Measurements from ENCODE around the gene MMP23B.
A peak's percentile ranks its signal among the peaks of the same experiment; 100 is the strongest.
"Not testable (repeated sequence)": the region's sequence is repeated elsewhere in the genome, so short reads cannot be mapped to it uniquely, and the experiment has no call there.

MMP23B gene

DNA sequence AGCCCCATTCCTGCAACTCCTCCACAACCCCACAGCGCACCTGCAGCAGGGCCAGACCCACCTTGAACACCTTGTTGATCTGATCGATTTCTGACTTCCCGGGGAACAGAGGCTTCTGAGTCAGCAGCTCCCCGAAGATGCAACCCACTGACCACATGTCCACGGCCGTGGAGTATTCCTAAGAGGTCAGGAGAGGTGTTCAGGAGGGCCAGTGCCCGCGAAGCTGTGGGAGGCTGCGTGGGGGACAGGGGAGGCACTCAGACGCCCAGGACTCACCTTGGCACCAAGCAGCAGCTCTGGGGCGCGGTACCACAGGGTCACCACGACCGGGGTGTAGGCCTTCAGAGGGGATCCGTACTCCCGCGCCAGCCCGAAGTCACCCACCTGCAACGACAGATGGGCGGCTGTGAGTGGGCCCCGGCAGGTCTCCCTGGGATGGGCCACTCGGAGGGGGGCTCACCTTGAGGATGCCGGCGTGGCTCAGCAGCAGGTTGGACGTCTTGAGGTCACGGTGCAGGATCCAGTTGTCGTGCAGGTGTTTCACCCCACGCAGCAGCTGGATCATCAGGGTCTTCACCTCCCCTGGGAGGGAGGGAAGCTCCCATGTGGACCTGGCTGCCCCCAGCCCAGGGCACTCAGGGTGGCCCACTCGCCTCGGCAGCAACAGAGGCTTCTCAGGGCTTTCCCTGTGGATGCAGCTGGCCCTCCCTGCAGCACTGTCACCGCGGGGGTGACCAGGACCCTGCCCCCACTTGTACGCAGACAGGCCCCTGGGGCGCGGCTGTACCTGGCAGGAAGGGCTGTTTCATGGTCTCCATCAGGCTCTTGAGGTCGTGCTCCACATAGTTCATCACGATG is 4.9 kb downstream of the MMP23B start:
- DNase-seq: not testable (repeated sequence)

DNA sequence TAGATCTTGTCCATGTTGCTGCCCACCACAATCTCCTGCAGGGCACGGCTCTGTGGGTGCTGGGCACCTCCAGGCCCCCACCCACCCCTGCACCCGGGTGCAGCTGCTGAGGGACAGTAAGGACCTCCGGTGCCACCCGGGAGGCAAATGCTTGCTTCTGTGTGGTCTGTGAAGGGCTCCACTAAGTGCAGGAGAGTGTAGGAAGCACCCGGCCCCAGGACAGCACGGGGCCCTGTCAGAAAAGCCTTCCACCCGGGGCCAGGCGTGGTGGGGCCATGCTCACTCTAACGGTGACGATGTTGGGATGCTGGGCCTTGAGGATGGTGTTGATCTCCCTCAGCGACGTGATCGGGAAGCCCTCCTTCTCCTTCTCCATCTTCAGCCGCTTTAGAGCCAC is 5.5 kb downstream of the MMP23B start:
- not testable (repeated sequence) for DNase-seq

DNA sequence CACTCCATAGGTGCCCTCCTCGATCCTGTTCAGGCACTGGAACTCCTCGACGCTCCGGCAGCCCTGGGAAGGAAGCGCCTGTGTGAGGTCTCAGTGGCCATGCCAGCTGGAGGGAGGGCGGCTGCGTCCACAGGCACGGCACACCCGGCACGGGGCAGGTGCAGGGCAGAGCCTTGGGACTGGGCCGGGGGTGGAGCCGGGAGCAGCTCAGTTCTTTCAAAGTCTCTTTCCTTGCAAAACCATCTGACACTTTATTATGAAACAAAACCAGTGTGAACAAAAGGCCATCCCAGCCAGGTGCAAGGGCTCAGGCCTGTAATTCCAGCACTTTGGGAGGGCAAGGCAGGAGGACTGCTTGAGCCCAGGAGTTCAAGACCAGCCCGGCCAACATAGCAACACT is 6.6 kb downstream of the MMP23B start:
- DNase-seq: not testable (repeated sequence)

DNA sequence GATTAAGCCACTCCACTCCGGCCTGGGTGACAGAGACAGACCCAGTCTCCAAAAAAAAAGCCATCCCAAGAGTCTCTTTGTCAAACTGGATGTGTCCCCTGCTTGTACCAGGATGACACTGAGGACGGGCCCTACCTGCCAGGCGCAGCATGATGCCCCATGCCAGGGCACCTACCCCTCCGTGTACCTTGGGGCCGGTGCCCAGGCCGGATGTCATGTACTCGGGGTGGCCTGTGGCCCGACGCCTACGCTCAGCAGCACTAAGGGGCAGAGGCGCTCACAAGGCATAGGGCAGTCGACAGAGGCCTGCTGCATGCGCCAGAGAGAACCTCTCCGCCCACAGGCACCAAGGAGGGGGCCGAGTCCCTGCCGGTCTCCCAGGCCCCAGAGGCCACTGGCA is 7.4 kb downstream of the MMP23B start:
- DNase-seq: not testable (repeated sequence)

DNA sequence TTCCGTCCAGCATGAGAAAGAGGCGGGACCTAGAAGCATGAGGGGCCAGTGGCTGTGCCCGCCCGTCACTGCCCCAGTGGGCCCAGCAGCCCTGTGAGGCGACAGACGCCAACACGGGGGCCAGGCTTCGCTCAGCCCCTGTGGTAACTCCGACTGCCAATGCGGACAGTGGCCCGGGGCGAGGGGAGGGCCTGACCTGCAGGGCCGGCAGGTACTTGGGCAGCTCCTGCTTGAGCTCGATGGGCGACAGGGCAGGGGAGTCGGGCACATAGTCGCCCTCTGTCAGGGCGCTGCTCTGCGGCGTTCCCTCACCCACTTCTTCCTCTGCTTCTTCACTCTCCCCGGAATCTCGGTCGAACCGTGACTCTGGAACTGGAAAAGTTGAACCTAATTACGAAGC is 8.1 kb downstream of the MMP23B start:
- not testable (repeated sequence) for DNase-seq

DNA sequence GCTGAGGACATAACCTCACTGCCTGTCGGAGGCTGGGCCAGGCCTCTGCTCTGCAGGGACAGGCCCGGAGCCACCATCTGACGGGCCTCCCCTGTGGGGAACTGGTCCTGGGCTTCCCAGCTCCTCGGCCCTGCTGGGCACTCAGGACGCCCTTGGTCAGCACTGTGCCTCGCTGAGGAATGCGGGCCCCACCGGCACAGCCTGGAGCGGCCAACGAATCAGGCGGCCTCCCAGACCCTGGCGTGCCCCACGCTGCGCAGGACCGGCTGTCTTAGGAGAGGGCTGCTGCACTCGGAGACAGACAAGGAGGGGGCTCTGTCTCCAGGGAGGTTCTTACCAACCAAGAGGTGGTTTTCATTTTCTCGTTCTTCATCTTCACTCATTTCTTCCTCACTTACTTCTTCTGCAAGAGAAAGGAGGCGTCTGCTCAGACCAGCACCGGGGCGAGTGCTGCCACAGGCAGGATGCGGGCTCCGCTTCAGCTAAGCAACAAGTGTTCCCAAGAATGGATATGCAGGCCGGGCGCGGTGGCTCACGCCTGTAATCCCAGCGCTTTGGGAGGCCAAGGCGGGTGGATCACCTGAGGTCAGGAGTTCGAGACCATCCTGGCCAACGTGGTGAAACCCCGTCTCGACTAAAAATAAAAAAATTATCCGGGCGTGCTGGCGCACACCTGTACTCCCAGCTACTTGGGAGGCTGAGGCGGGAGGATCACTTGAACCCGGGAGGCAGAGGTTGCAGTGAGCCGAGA is 8.9 kb downstream of the MMP23B start:
- DNase-seq: not testable (repeated sequence)

DNA sequence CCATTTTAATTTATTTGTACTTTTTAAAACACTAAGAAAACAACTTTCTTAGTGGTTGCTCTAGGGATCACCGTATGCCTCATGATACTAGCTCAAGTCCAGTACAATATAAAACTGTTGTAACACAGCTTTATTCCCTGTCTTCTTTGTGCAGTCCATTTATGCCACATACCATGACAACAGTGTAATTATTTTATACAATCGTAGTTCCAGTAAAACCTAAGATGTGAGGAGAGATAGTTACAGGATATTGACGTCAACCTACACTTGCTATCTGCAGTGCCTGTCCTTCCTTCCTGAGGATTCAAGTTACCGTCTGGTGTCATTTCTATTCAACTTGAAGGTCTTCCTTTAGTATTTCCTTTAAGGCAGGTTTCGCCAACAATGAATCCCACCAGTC is 14.4 kb downstream of the MMP23B start:
- not testable (repeated sequence) for DNase-seq

DNA sequence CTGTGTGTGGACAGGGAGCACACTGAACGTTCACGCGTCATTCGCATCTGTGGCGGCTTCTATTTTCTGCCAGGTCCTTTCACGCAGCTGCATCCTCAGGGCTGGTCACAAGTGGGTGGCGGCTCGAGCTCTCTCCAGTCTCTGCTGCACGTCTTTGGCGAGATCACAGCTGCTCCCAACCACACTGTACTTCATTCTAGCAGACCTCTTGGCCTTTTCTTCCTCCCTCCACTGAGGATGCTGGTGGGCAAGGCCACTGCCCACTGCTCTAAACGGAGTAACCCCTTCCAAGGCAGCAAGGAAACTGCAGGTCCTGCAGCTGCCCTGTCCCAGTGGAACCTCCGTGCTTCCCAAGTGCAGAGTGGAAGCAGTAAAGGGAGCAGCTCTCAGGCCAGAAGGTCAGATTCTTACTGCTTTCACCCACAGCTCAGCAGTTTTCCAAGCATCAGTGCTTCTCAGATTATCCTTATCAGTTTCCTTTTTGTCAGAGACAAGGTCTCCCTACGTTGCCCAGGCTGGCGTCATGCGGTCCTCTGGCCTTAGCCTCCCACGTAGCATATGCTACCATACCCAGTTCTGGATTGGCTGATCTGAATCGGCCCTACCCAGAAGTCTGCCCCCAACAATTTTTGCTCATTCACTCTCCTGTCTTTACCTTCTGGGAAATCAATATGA is 15.7 kb downstream of the MMP23B start:
- DNase-seq: not testable (repeated sequence)

DNA sequence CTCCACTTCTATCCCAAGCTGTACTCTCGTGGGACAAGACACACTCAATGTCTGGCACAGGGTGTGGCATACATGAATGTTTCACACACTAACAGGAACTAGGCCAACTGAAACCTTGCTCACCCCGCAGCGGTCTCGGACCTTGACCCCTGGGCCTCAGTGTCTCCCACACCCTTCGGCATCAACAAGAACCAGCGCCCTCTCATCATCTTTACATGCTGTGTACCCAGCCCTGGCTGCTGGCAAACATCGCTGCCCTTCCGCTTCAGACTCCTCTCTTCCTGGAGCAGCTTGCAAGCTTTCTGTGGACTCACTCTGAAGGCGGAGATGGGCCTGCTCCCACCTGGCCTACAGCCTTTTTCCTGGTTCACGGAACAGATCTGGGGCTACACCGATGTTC is 16.3 kb downstream of the MMP23B start:
- DNase-seq: not testable (repeated sequence)

DNA sequence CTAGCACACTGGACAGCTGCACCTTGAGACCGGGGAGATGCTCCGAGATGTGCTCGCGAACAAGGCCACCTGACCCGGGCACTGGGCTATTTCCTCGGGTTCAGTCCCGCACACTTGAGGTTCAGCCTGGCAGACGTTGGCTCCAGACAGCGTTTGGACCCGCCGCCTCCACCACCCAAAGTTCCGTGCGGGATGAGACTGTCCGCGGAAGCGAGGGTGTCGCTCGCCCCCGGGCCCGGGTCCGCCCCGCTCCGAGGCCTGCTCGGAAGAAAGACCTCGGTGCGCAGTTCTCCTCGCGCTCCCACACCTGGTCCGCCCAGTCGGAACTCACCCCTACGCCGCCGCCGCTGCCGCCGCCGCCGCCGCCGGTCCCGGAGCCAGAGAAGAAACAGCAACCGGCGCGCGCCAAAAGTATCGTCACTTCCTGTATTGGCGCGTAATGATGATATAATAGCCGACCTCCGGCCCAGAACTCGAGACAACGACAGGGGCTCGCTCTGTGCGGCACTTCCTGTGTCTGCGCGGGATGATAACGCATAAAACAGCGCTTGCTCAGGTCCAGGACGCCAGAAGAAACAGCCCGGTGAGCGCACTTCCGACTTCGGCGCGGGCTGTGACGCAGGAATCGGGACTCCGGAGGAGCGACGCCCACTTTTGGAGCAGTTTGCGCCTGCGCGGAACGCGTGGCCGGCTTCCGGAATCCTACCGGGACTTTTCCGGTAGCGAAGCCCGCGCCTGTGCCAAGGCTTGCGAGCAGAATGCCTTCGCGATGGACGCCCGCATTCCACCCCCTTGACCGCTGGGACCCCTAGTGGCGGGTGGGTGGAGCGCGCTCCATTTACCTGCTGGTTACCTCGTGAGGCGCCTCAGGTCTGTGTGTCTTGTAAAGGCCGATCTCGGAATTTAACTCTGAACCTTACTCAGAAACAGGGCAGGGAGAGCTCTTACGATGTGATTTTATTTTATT is 26.9 kb downstream of the MMP23B start, which contains the start of gene CDK11B:
Gene CDK11B, minus strand, starts transcription at position 422 of the 967 bp plus-strand sequence. CDS start 1,519 bp downstream, outside the sequence.
- DNase-seq: peak; percentile 34

DNA sequence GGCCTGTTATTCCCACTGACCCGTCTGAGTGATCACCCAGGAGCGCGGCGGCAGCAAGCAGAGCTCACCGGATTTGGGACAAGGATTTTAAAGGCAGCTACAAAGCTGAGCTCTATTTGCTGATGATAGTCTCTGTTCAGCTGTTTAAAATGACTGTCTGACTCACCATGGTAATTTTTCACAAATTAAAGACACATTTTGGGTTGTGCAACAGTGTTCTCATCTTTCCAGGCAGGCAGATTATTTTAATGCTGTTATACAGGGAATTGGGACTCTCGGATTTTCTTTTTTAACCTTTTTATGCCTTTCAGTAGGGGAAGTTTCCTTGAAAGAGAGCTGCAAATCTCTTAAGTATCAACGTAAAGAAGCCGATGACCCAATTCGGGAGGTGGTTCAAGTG is 30.4 kb downstream of the MMP23B start:
- not testable (repeated sequence) for DNase-seq

DNA sequence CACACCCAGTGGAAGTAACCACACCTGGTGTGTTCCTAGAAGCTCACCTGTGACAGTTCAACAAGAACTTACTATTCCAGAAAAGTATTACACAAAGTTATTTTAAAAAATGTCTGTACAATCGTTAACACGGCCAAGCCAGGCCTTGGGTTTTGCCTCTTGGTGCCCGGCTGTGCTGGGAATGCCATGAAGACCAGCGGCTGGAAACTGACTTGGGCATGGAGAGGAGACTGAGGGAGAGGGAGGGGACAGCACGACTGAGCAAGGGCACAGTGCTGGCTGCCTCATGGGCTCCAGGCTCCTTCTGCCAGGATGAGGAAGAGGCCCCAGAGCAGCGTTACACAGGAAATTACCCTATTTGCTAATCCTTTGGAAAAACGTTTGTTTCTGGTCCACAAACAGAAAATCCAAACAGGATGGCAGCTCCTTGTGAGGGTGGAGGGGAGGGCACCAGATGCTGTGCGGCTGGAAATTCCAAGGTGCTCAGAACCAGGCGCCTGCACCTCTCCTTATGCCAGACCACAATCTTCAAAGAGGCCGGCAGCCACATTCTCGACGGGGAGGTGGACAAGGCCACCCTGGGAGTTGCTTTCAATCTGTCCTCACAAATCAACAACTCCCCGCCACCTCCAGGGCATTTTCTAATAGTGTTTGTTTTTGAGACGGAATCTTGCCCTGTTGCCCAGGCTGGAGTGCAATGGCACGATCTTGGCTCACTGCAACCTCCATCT is 31.0 kb downstream of the MMP23B start:
- not testable (repeated sequence) for DNase-seq

DNA sequence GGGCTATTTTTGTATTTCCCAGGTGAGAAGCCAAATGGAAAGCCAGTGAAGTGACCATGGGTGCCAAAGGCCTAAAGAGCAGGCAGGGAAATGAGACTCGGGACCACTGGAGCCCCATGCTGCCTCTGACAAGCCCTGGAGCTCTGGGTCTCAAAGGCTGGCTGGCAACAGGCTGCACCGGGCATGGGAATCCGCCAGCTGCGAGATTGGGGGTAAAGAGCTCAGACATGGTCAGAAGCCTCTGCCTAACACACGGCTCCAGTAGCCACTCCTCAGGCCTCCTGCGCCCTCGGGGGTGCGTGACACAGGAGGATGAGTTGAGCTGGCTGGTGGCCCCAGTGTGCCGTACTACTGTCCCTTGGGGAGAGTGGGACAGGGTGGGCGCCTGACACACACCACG is 32.3 kb downstream of the MMP23B start:
- not testable (repeated sequence) for DNase-seq

DNA sequence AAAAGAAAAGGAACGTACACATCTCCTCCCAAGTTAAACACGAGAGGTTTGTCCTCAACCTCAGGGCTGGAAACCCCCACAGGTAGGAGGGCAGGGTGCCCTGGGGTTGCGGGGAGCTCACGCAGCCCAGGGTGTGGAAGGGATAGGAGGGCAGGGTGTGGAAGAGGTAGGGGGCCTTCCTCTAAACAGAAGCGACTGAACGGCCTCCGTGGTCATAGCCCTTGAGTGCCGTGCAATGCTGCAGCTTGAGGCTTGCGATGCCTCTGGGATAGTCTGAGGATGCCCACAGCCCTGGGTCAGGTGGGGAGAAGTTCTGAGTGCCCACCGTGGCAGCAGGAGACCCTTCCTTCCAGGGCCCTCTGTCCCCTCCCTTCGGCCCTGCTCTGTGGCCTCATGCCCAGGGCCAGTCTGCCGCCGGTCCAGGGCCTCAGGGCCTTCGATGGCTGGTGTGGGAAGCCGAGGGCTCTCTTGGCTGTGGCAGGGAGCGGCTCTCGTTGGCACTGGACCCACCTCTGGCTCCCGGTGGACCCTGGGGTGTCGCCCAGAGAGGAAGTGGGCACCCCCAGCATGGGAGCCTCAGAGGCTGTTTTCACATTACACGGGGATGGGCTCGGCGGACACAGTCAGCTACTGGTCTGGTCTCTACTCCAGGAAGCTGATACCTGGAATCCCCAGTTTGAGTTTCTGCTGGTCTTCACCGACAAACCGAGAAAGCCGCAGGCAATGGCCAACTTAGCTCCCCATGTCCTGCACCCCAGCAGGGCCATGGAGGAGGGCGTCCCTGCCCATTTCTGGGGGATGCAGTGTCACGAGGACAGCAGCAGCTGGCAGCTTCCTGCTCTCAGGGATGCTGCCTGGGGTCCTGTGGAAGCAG is 33.2 kb downstream of the MMP23B start:
- DNase-seq: no peak

DNA sequence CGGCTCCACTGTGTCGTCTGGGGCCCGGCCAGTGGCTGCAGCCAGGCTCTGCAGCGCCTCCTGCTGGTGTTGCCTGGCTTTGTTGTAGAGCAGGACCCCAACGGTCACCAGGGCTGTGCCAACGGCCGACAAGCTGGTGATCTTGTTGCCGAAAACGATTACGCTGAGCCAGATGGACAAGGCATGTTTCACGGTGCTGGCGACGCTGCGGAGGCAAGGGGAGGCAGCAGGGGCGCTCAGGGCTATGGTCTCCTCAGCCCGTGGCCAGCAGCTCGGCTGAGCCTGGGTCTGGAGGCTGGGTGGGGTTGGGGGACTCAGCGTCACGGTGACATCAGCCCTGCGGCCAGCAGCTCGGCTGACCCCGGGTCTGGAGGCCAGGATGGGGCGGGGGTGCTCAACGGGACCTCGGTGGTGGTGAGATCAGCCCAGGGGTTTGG is 33.9 kb downstream of the MMP23B start:
- no peak for DNase-seq

DNA sequence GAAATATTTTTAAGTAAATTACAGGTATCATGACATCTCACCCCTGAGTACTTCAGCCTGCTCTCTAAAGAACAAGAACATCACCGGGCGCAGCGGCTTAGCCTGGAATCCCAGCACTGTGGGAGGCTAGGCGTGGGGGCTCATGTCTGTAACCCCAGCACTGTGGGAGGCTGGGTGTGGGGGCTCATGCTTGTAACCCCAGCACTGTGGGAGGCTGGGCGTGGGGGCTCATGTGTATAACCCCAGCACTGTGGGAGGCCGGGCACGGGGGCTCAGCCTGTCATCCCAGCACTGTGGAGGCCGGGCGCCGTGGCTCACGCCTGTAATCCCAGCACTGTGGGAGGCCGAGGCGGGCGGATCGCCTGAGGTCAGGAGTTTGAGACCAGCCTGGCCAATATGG is 34.6 kb downstream of the MMP23B start:
- no peak for DNase-seq

DNA sequence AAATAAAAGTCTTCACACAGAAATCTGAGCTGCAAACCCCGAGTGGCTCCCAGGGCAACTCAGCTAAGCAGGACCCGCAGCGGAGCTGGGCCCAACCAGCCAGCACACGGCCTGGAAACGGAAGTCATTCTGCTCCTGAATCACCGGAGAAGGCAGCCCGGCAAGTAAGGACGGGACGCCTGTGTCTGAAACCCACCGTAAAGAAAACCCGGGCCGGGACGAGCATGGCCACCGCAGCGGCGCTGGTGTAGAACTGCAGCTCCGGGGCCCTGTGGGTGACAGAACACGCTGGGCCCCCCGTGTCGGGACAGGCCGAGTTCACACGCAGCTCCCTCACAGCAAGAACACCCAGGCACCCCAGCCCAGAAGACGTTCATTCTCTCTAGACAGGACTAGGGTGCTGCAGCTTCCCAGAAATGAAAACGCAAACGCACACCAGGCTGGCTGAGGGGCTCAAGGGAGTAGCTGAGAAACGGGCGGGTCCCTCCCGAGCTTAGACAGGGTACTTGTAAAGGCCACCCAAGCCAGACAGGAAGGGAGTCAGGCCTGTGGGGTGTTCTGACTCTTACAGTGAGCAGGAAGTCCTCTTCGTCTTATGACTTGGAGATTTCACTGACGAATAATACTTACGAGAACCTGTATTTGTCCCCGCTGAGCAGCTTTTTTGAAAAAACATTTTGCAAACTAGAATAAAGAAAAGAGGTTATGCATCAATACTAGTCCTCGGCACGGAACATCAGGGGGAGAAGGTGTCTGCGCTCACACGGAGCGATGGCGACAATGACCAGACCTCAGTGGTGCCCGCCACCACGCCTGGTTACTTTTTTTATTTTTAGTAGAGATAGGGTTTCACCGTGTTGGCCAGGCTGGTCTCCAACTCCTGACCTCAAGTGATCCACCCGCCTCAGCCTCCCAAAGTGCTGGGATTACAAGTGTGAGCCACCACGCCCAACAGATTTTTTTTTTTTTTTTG is 37.8 kb downstream of the MMP23B start:
- DNase-seq: no peak

DNA sequence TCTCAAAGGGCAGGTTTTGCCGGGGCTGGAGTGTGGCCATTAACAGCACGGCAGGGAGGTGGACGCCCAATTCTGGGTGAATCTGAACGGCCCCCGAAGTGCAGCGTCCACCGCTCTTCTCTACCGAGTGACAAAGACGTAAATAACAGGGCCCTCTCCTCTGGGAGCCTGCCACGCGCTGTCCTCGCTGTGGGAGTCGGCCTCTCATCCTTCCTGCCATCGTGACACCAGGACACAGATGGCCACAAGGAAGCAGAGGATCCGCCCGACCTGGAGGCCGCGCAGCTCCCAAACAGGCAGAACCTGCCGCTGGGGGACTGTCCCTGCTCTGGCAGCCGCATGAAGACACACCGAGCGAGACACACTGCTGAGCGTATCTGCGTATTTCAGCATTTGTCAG is 38.9 kb downstream of the MMP23B start:
- DNase-seq: no peak
